HepG2 (cell line): ENCODE results near the gene ADAMTS18. TPM values are rescaled to one million over a fixed set of nuclear protein-coding genes. Genes with fewer than 3 reads are reported as not detected.

Experiments
- ATAC-seq: fragments of 200-7000 bp; cut with Tn5 transposase; 3 replicates; pipeline ENCODE4 v1.9.1; 2020; ENCODE audit warnings: mild to moderate bottlenecking, moderate library complexity
- BruUV-seq: library from RNA; stranded (reverse); fragments of 400-500 nt; replicated peaks from 2 replicates; lab custom pipeline; 2021; lab: Mats Ljungman, UMichigan
- CTCF ChIA-PET: fragments of 300-600 bp; formaldehyde crosslinking; extraction: SDS; loops from one replicate; lab custom pipeline; 2021; ENCODE audit warnings: low total read pairs, inconsistent platforms, low intra/inter-chr PET ratio; lab: Yijun Ruan, JAX
- POLR2A ChIA-PET: fragments of 350-600 bp; sonication (Branson Sonifier 250); formaldehyde crosslinking; loops from one replicate; lab custom pipeline; 2020; ENCODE audit warnings: antibody characterized with exemption, inconsistent platforms; lab: Yijun Ruan, JAX
- DNase-seq: peaks from one replicate; pipeline ENCODE4 v3.0.0-alpha.2; 2015; ENCODE audit warnings: low spot score
- FAIRE-seq: peaks from 3 replicates; lab custom pipeline; 2011; peaks lifted over from hg19 to GRCh38; lab: Jason Lieb, UNC
- H2AFZ ChIP-seq: one replicate; pipeline ENCODE4 v1.6.1; 2011; ENCODE audit warnings: low read length, inconsistent platforms
- H3K27ac ChIP-seq: fragments of 300-600 bp; 3 replicates; pipeline ENCODE4 v1.8.0; 2011; ENCODE audit warnings: mixed run types, mild to moderate bottlenecking, mixed read lengths, low read length, inconsistent platforms; ENCODE audit not compliant: insufficient read depth; ENCODE audit errors: extremely low read length
- H3K27me3 ChIP-seq, 2 experiments: fragments of 200-600 bp in 1 of 2; 2 replicates in 1 of 2; 3 replicates in 1 of 2; pipeline versions ENCODE4 v1.6.0 to v1.8.0; 2011; ENCODE audit warnings: low read length in 2 of 2, mild to moderate bottlenecking in 2 of 2, moderate library complexity in 2 of 2, inconsistent platforms in 1 of 2; ENCODE audit not compliant: insufficient read depth in 2 of 2, control insufficient read depth in 1 of 2
- H3K36me3 ChIP-seq, 2 experiments: fragments of 200-600 bp in 1 of 2; replicated peaks in 1 of 2; 2 replicates in 1 of 2; 3 replicates in 1 of 2; pipeline versions ENCODE4 v1.5.1 to v1.8.0; 2011; ENCODE audit warnings: low read length in 2 of 2, inconsistent platforms in 1 of 2; ENCODE audit not compliant: insufficient read depth in 2 of 2, control insufficient read depth in 1 of 2
- H3K4me1 ChIP-seq: 2 replicates; pipeline ENCODE4 v1.5.1; 2012; ENCODE audit warnings: low read length, inconsistent platforms; ENCODE audit not compliant: insufficient read depth
- H3K4me2 ChIP-seq: 2 replicates; pipeline ENCODE4 v1.6.0; 2011; ENCODE audit warnings: low read depth, low read length, inconsistent platforms
- H3K4me3 ChIP-seq, 3 experiments: fragments of 200-600 bp in 1 of 3; sonication (generic), shearing (Covaris generic) in 1 of 3; replicated peaks in 1 of 3; 2 replicates each; pipeline ENCODE4 v1.5.1; 2011 to 2016; ENCODE audit warnings: low read length in 3 of 3, inconsistent platforms in 2 of 3, low read depth in 2 of 3, mild to moderate bottlenecking in 2 of 3, control low read depth in 1 of 3, mixed read lengths in 1 of 3; ENCODE audit not compliant: insufficient read depth in 1 of 3
- H3K79me2 ChIP-seq: one replicate; pipeline ENCODE4 v1.6.1; 2011; ENCODE audit warnings: low read length, inconsistent platforms; ENCODE audit not compliant: insufficient read depth
- H3K9ac ChIP-seq: 2 replicates; pipeline ENCODE4 v1.6.0; 2011; ENCODE audit warnings: mild to moderate bottlenecking, low read depth, low read length, inconsistent platforms; ENCODE audit not compliant: insufficient read depth
- H3K9me3 ChIP-seq: 2 replicates; pipeline ENCODE4 v1.5.1; 2012; ENCODE audit warnings: mild to moderate bottlenecking, low read length
- H4K20me1 ChIP-seq: 2 replicates; pipeline ENCODE4 v1.6.0; 2011; ENCODE audit warnings: inconsistent platforms, mild to moderate bottlenecking, low read length, moderate library complexity; ENCODE audit not compliant: insufficient read depth
- ATF6 ChIP-seq: sonication (generic); formaldehyde crosslinking; conservative IDR thresholded peaks from 2 replicates; pipeline ENCODE4 v1.4.0; 2020; ENCODE audit warnings: missing genetic modification reagents
- ESRRA ChIP-seq: sonication (generic); formaldehyde crosslinking; IDR thresholded peaks from 2 replicates; pipeline ENCODE4 v1.5.1; 2020; ENCODE audit warnings: mild to moderate bottlenecking, low read depth, missing genetic modification reagents
- GZF1 ChIP-seq: sonication (generic); formaldehyde crosslinking; IDR thresholded peaks from 2 replicates; pipeline ENCODE4 v1.5.1; 2020; ENCODE audit warnings: mild to moderate bottlenecking, missing genetic modification reagents
- RELA ChIP-seq: sonication (generic); formaldehyde crosslinking; IDR thresholded peaks from 2 replicates; pipeline ENCODE4 v1.4.0; 2020; ENCODE audit warnings: missing genetic modification reagents
- SIN3B ChIP-seq: fragments of 150-350 bp; IDR thresholded peaks from 2 replicates; pipeline ENCODE4 v1.6.1; 2014; ENCODE audit warnings: low read length
- ZBTB42 ChIP-seq: sonication (generic); formaldehyde crosslinking; IDR thresholded peaks from 2 replicates; pipeline ENCODE4 v1.5.0; 2020; ENCODE audit warnings: mild to moderate bottlenecking, missing genetic modification reagents
- ZNF331 ChIP-seq: sonication (generic); formaldehyde crosslinking; IDR thresholded peaks from 2 replicates; pipeline ENCODE4 v1.4.0; 2020; ENCODE audit warnings: missing genetic modification reagents
- ZNF75D ChIP-seq: sonication (generic); formaldehyde crosslinking; IDR thresholded peaks from 2 replicates; pipeline ENCODE4 v1.8.1; 2023; ENCODE audit warnings: missing genetic modification reagents, mild to moderate bottlenecking, borderline replicate concordance
- WGBS: methylation state at CpG from one replicate; pipeline ENCODE4 v1.1.6; 2017; ENCODE audit warnings: low lambda C conversion rate; 5-methylcytosine and 5-hydroxymethylcytosine counted together
- in situ Hi-C: cut with HindIII; loops from 2 replicates; pipeline ENCODE4 v1.10.0; 2017; ENCODE audit warnings: low pct_unique_long_range_greater_than_20kb; ENCODE audit not compliant: extremely low pct_ligation_motif_present
- intact Hi-C: fragments of 100-400 bp; cut with micrococcal nuclease; formaldehyde crosslinking; loops from one replicate; pipeline ENCODE4 v1.10.0; 2022; ENCODE audit not compliant: unreplicated experiment
- polyA plus RNA-seq, 8 experiments: library from polyadenylated mRNA; depleted of rRNA in 3 of 8; stranded (reverse) in 7 of 8; unstranded in 1 of 8; fragments of >200 nt; fragmentation: Illumina TruSeq in 4 of 8; extraction: Trizol in 4 of 8; gene quantifications; 2 replicates each; pipeline versions ENCODE4 v1.2.1 to v1.2.3, GENCODE V29; 2011 to 2016; ENCODE audit warnings: low read depth in 4 of 8, missing spikeins in 1 of 8, mixed read lengths in 1 of 8; ENCODE audit not compliant: insufficient read depth in 1 of 8
- total RNA-seq, 5 experiments: library from RNA; depleted of rRNA; stranded (reverse); fragments of >200 nt; fragmentation: Illumina TruSeq; extraction: Trizol; gene quantifications; 2 replicates each; pipeline ENCODE4 v1.2.3, GENCODE V29; 2016; ENCODE audit warnings: low read depth in 1 of 5
- TF ChIP-seq, protein P1 (sequence below): sonication (generic); formaldehyde crosslinking; conservative IDR thresholded peaks from 2 replicates; pipeline ENCODE4 v1.8.0; 2022; ENCODE audit warnings: mild to moderate bottlenecking, moderate library complexity, missing genetic modification reagents

The ADAMTS18 gene
- total and polyA plus RNA-seq, 2 of the 13 experiments (the other 11 are each of a cell fraction or from before 2014, with no cell fraction given), result 0.01 TPM; not detected in 1

DNA sequence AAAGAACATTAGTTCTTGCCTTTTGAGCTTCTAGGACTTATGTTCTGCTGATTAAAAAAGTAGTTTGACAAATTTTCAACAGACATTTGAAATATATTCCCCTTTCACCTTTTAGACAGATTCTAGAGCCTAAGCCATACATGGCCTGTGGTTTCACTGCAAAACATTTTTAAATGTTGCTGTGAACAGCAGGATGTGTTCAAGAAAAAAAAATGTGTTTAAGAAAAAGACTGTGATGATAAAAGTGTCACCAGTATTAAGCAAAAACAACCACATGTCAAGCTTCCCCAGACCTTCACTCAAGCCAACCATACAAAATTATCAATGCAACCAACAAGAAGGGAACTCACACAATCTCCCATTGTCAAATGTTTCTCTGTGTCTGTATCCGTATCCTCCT is 132.2 kb downstream of the ADAMTS18 start (continued):
- no peak for TF ChIP-seq ATF6 (CRISPR knock-in tag)
- no peak for TF ChIP-seq ZNF331
- TF ChIP-seq SIN3B, result no peak
- TF ChIP-seq, protein P1, sequence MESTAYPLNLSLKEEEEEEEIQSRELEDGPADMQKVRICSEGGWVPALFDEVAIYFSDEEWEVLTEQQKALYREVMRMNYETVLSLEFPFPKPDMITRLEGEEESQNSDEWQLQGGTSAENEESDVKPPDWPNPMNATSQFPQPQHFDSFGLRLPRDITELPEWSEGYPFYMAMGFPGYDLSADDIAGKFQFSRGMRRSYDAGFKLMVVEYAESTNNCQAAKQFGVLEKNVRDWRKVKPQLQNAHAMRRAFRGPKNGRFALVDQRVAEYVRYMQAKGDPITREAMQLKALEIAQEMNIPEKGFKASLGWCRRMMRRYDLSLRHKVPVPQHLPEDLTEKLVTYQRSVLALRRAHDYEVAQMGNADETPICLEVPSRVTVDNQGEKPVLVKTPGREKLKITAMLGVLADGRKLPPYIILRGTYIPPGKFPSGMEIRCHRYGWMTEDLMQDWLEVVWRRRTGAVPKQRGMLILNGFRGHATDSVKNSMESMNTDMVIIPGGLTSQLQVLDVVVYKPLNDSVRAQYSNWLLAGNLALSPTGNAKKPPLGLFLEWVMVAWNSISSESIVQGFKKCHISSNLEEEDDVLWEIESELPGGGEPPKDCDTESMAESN, result no peak
- TF ChIP-seq ZBTB42 (CRISPR knock-in tag), result no peak
- no peak for TF ChIP-seq RELA
- TF ChIP-seq ESRRA (CRISPR knock-in tag), result no peak

DNA sequence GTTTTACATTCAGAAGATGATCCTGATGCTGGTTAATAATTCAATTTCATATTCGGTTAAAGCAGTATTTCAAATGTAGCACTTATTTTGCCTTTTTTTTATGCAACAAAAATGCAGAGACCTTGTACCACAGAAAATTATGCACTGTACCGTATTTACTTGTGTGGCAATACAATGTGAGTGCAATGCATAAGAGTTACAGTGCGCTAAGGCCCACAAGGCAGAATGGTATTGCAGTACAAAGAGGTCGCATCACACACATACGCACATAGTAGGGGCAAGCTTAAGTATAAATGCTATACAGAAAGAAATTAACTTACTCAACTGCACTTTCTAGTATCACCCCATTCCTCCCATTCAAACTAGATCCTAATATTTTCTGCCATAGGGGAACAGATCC is 132.6 kb downstream of the ADAMTS18 start:
- WGBS, result 16% methylated on average over 5 of the region's 5 CpGs
- ATAC-seq, result no peak
- Histone ChIP-seq H3K9ac (no peak overlapping the region), H4K20me1 (no peaks in the 10 kb centered on the region), H3K27me3 (peaks cover 0 to 12% of the 10 kb centered on the region in 2 experiments; a peak in 2 of 5 replicates), H2AFZ (no peak overlapping the region), H3K9me3 (no peaks in the 10 kb centered on the region), H3K79me2 (no peaks in the 10 kb centered on the region), H3K4me1 (peaks cover 11% of the 10 kb centered on the region), H3K4me2 (no peak overlapping the region), H3K27ac (no peak overlapping the region), H3K36me3 (no peaks in the 10 kb centered on the region), H3K4me3 (no peak overlapping the region)
- no TSS peak for BruUV-seq
- in situ Hi-C loops (no loop called here), intact Hi-C loops (no loop called here)
- TF ChIP-seq ZNF75D (no peak), GZF1 (CRISPR knock-in tag) (peak; percentile 91)
- FAIRE-seq, result no peak
- no peak for DNase-seq
- POLR2A ChIA-PET, result no interaction called here
- CTCF ChIA-PET, result no interaction called here
